ENCODE data around the gene YJU2. TPM values are rescaled to one million over a fixed set of nuclear protein-coding genes. Genes with fewer than 3 reads are reported as not detected.

YJU2 gene
- total RNA-seq, 4 donors from 2014 or later = 19.4 to 33.9 (median 24.0) TPM

DNA sequence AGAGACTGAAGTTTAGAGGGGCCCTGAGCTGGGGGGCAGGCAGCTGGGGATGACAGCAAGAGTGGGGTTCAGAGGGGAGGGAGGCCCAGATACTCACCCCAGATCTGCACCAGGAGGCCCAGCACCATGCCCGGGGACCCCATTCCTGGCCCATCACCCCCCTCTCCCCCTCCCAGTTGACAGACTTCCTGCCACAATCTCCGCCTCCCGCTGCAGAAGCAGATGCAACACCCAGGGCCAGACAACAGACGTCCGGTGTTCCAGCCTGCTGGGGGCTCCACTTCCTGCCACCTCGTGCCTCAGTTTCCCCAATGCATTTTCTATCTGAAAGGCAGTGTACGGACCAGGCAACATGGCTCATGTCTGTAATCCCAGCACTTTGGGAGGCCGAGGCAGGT is 55.4 kb downstream of the YJU2 start, which contains the start of gene TMIGD2:
Gene TMIGD2 (minus strand): TSS at position 147 of the 398 bp plus-strand sequence. CDS start 4 bp downstream, at position 143.
- H3K9me3 ChIP-seq = no peaks in the 10 kb centered on the region
- no peaks in the 10 kb centered on the region for H3K36me3 ChIP-seq
- peaks cover 0 to 9% (median 0%) of the 10 kb centered on the region in 4 donors for H3K4me1 ChIP-seq
- DNase-seq (ENCODE audit: low spot score in 2 of 2) = no peak
- TF ChIP-seq EP300 (IDR thresholded peaks at IDR 0.05) (no peak), CTCF (IDR thresholded peaks at IDR 0.05) (no peak), POLR2A (IDR thresholded peaks at IDR 0.05) (no peak)
- H3K27me3 ChIP-seq = peaks cover 0 to 33% of the 10 kb centered on the region in 2 donors
- no peak within 1 kb of the TSS for H3K4me3 ChIP-seq
- no peak within 1 kb of the TSS for H3K27ac ChIP-seq
- WGBS, 2 donors = 56 to 60% methylated on average over 8 of the region's 8 CpGs

GRCh38 chr19:4303819-4304537 is 57.1 kb downstream of the YJU2 start:
- H3K27me3 ChIP-seq = peaks cover 0 to 26% of the 10 kb centered on the region in 2 donors
- no peaks in the 10 kb centered on the region for H3K36me3 ChIP-seq
- H3K4me3 ChIP-seq = peak overlapping the region in 2 of 4 donors; percentile 23 to 34
- no peaks in the 10 kb centered on the region for H3K9me3 ChIP-seq
- 48 to 53% methylated on average over 18 of the region's 18 CpGs for WGBS, 2 donors
- H3K4me1 ChIP-seq = peaks cover 0 to 9% (median 0%) of the 10 kb centered on the region in 4 donors
- no peak for DNase-seq (ENCODE audit: low spot score in 2 of 2)
- no peak for TF ChIP-seq CTCF (IDR thresholded peaks at IDR 0.05)
- TF ChIP-seq POLR2A (IDR thresholded peaks at IDR 0.05) = no peak
- no peak for TF ChIP-seq EP300 (IDR thresholded peaks at IDR 0.05)
- H3K27ac ChIP-seq = no peak overlapping the region

- Histone ChIP-seq H3K36me3 (no peaks in the 10 kb centered on the region), H3K4me1 (peaks cover 0 to 9% (median 0%) of the 10 kb centered on the region in 4 donors), H3K27me3 (peaks cover 0 to 22% of the 10 kb centered on the region in 2 donors), H3K27ac (no peak within 1 kb of the TSS), H3K4me3 (peak within 1 kb of the TSS in 2 of 4 donors; percentile 23 to 34), H3K9me3 (no peaks in the 10 kb centered on the region)
- DNase-seq (ENCODE audit: low spot score in 2 of 2) = no peak
- 4 to 40% methylated on average over 4 to 31 of the region's 63 CpGs for WGBS, 2 donors
- TF ChIP-seq CTCF (IDR thresholded peaks at IDR 0.05) (no peak), POLR2A (IDR thresholded peaks at IDR 0.05) (no peak)
Measured at GRCh38 chr19:4304538-4305256, 57.8 kb downstream of the YJU2 start, which contains the start of gene FSD1. Gene FSD1, plus strand, starts transcription at chr19:4304598. Its CDS starts 149 bp downstream, at chr19:4304747.

DNA sequence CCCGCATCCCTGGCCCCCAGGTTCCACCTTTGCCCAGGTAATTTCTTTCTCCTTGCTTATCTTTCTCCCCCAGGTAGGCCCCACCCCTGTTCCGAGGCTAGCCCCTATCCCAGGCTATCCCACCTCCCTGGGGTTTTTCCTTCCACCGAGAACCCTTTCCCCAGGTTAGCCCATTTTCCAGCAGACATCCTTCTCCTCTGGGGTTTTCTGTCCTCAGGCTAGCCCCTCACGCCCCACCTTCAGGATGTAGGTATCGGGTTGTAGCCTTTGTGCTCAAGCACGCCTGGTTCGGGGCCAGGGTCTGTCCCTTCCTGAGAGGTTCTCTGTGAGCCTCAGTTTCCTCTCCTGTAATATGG is 58.4 kb downstream of the YJU2 start:
- no peaks in the 10 kb centered on the region for H3K9me3 ChIP-seq
- no peak overlapping the region for H3K4me3 ChIP-seq
- TF ChIP-seq EP300 (IDR thresholded peaks at IDR 0.05) (no peak), POLR2A (IDR thresholded peaks at IDR 0.05) (no peak), CTCF (IDR thresholded peaks at IDR 0.05) (no peak)
- H3K36me3 ChIP-seq = no peaks in the 10 kb centered on the region
- WGBS, 2 donors = 74 to 78% methylated on average over 7 of the region's 7 CpGs
- DNase-seq (ENCODE audit: low spot score in 2 of 2) = no peak
- H3K4me1 ChIP-seq = peaks cover 0 to 9% (median 0%) of the 10 kb centered on the region in 4 donors
- peaks cover 0 to 22% of the 10 kb centered on the region in 2 donors for H3K27me3 ChIP-seq
- no peak overlapping the region for H3K27ac ChIP-seq

DNA sequence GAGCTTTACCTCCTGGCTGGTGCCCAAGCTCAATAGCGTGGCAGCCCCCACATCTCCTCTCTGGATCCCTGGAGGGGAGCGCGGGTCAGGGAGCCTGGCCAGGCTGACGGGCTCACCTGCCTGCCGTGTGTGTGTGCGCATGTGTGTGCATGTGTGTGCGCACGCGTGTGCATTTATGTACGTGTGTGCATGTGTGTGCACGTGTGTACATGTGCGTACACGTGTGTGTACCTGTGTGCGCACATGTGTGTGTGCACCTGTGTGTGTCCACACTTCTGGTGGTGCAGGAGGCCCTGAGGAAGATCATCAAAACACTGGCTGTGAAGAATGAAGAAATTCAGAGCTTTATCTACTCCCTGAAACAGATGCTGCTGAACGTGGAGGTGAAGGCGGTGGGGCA is 58.8 kb downstream of the YJU2 start:
- 80 to 81% methylated on average over 15 to 16 of the region's 16 CpGs for WGBS, 2 donors

More for the DNA sequence above, 58.8 kb downstream of the YJU2 start:
- TF ChIP-seq CTCF (IDR thresholded peaks at IDR 0.05) (no peak), EP300 (IDR thresholded peaks at IDR 0.05) (no peak), POLR2A (IDR thresholded peaks at IDR 0.05) (no peak)
- no peaks in the 10 kb centered on the region for H3K36me3 ChIP-seq
- peaks cover 0 to 9% (median 0%) of the 10 kb centered on the region in 4 donors for H3K4me1 ChIP-seq
- H3K4me3 ChIP-seq = no peak overlapping the region
- no peak for DNase-seq (ENCODE audit: low spot score in 2 of 2)
- peaks cover 0 to 22% of the 10 kb centered on the region in 2 donors for H3K27me3 ChIP-seq
- no peaks in the 10 kb centered on the region for H3K9me3 ChIP-seq
- H3K27ac ChIP-seq = no peak overlapping the region

Measured in tibial nerve (tissue), 4 donors.